HEK293T (cell line): ENCODE results near the gene PPP2R5D.

Experiments used
- ARNT ChIP-seq: fragments of 450-650 bp; IDR thresholded peaks from 2 replicates; pipeline ENCODE4 v1.6.1; 2017; ENCODE audit warnings: mild to moderate bottlenecking
- BHLHE40 ChIP-seq: fragments of 450-650 bp; IDR thresholded peaks from 2 replicates; pipeline ENCODE4 v1.6.1; 2016; ENCODE audit warnings: mild to moderate bottlenecking, moderate library complexity, borderline replicate concordance
- ELF4 ChIP-seq: fragments of 450-650 bp; IDR thresholded peaks from 2 replicates; pipeline ENCODE4 v1.6.1; 2017; ENCODE audit warnings: antibody characterized with exemption
- FOXA1 ChIP-seq: fragments of 450-650 bp; IDR thresholded peaks from 2 replicates; pipeline ENCODE4 v1.6.1; 2016; ENCODE audit warnings: mild to moderate bottlenecking
- FOXK2 ChIP-seq: fragments of 450-650 bp; IDR thresholded peaks from 2 replicates; pipeline ENCODE4 v1.6.1; 2016; ENCODE audit warnings: mild to moderate bottlenecking
- FOXM1 ChIP-seq: fragments of 450-650 bp; IDR thresholded peaks from 2 replicates; pipeline ENCODE4 v1.6.1; 2017; ENCODE audit warnings: mild to moderate bottlenecking, borderline replicate concordance
- HDGF ChIP-seq: fragments of 450-650 bp; IDR thresholded peaks from 2 replicates; pipeline ENCODE4 v1.6.1; 2017; ENCODE audit warnings: antibody characterized with exemption, borderline replicate concordance
- L3MBTL2 ChIP-seq: fragments of 450-650 bp; conservative IDR thresholded peaks from 2 replicates; pipeline ENCODE4 v1.6.1; 2016; ENCODE audit warnings: mild to moderate bottlenecking
- LEF1 ChIP-seq: fragments of 450-650 bp; IDR thresholded peaks from 2 replicates; pipeline ENCODE4 v1.6.1; 2017; ENCODE audit warnings: mild to moderate bottlenecking, borderline replicate concordance
- NFRKB ChIP-seq: fragments of 450-650 bp; IDR thresholded peaks from 2 replicates; pipeline ENCODE4 v1.6.1; 2016; ENCODE audit warnings: mild to moderate bottlenecking, moderate library complexity
- SP1 ChIP-seq: fragments of 450-650 bp; IDR thresholded peaks from 2 replicates; pipeline ENCODE4 v1.6.1; 2017
- SUZ12 ChIP-seq: fragments of 450-650 bp; IDR thresholded peaks from 2 replicates; pipeline ENCODE4 v1.6.1; 2016; ENCODE audit warnings: mild to moderate bottlenecking
- TF ChIP-seq, protein P1 (sequence below): fragments of 450-650 bp; IDR thresholded peaks from 2 replicates; pipeline ENCODE4 v1.6.1; 2016

DNA sequence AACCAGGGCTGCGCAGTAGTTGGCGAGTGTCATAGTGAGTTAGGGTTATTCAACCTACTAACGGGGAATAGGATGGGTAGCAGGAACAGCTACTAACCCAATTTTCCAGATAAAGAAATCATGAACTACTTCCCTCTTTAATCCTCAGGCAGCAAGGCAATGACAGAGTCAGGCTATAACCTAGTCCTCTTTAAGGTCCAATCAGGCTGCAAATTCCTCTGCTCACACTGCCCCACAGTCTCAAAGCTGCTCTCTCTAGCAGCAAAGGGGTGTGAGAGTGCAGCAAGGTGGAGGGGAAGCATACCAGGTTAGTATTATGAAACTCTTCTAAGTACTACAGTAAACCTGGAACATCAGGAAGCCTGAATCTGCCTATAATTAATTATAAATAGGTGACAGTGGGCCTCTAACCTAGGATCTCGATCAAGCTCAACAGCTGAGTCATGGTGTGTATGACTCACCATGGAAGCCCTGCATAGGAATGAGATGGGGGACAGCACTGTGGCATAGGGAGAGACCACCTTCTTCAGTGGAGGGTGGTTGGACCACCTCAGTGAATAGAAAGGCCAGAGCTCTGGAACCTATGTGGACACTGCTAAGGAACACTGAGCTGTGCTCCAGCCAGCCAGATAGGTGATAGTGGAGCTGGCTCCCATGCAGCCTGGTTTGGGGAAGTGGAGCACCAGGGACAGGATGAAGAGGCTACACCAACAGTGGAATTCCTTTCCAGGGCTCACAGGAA is 13.3 kb upstream of the PPP2R5D start:
- no peak for TF ChIP-seq SUZ12
- TF ChIP-seq BHLHE40, result no peak
- TF ChIP-seq FOXA1, result no peak
- no peak for TF ChIP-seq L3MBTL2
- no peak for TF ChIP-seq SP1
- no peak for TF ChIP-seq FOXM1
- no peak for TF ChIP-seq ELF4
- TF ChIP-seq FOXK2, result no peak
- TF ChIP-seq, protein P1, sequence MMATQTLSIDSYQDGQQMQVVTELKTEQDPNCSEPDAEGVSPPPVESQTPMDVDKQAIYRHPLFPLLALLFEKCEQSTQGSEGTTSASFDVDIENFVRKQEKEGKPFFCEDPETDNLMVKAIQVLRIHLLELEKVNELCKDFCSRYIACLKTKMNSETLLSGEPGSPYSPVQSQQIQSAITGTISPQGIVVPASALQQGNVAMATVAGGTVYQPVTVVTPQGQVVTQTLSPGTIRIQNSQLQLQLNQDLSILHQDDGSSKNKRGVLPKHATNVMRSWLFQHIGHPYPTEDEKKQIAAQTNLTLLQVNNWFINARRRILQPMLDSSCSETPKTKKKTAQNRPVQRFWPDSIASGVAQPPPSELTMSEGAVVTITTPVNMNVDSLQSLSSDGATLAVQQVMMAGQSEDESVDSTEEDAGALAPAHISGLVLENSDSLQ, result no peak
- no peak for TF ChIP-seq ARNT
- TF ChIP-seq NFRKB, result no peak
- no peak for TF ChIP-seq LEF1
- no peak for TF ChIP-seq HDGF
